GM21390 (cell line): Measurements from ENCODE around the gene HYI.
"Not testable (repeated sequence)": the region's sequence is repeated elsewhere in the genome, so short reads cannot be mapped to it uniquely, and the experiment has no call there.

Experiments used
- ATAC-seq: cut with Tn5 transposase; IDR thresholded peaks from one replicate; pipeline ENCODE4 v1.9.1; 2021; ENCODE audit not compliant: unreplicated experiment

HYI gene

GRCh38 chr1:43465505-43466067 is 11.9 kb upstream of the HYI start:
- ATAC-seq = no peak

DNA sequence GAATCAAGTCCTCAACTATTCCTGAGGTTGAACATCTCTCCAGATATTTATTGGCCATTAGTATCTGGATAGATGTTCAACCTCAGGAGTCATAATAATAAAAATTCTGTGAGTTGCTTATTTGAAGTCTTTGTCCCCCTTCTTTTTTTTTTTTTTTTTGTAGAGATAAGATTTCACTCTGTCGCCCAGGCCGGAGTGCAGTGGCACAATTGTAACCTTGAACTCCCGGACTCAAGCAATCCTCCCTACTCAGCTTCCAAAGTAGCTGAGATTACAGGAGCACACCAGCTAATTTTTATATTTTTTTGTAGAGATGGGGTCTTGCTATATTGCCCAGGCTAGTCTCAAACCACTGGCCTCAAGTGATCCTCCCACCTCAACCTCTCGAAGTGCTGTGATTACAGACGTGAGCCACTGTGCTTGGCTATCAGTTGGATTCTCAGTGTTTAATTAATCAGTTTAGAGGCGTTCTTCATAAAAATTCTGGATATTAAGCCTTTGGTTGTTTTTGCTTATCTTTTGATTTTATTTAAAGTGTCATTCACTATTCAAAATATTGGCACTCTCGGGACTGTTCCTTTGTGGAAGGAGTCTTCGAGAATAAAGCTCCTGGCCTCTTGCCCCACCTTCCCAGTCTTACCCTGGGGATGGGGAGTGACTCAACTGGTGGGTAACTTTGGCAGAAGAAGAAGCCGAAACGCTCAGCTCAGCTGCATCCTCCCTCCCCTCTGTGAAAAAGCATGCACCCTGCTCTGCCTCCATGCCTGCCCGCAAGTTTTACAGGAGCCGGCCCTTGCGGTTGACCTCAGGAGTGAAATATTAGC is 11.2 kb upstream of the HYI start:
- no peak for ATAC-seq

DNA sequence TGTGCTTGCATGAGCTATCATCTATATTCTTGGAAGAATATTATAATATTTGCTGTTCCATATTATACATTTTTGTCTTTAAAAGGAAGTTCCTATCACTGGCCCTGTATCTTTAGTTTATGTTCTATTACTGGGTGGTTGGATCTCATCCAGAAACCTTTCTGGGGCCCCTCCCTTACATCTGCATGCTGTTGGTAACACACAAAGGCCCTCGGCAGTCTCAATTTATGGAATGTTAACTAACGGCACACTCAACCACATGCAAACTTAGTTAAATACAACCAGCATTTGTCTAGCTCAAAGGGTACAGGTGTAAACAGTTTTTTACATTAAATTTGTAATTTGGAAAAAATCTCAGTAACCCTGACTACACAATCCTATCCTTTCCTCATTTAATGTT is 9.7 kb upstream of the HYI start:
- no peak for ATAC-seq

GRCh38 chr1:43460988-43461693 is 7.4 kb upstream of the HYI start:
- ATAC-seq = no peak

GRCh38 chr1:43458379-43458778 is 4.6 kb upstream of the HYI start:
- ATAC-seq = not testable (repeated sequence)

DNA sequence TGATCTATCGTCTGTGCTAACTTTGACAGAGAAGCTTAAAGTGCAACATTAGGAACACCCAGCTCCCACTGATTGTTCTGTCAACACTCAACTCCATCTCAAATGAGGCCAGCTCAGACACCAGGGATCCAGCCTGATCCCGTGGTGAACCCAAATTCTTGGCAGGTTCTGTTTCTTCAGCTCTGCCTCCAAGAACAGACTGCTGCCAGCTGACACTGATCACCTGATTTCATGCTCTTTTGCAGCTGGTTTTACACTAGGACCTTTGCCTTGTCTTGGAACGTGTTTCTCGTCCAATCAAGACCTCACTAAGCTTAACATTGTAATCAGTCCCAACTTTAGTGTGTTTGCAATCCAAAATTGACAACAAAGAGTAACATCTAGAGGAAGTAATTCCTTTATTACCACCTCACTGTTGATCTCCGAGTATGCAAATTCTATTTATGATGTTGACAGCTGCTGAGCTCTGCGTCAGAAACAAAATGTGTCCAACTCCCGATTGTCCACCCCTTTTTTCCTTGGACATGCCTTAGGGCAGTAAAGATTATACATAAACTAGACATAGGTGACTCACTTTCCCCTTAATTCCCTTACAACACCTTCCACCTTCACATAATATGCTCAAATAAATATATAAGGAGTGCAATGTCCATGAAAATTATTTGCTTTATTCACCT is 1.6 kb upstream of the HYI start:
- no peak for ATAC-seq

DNA sequence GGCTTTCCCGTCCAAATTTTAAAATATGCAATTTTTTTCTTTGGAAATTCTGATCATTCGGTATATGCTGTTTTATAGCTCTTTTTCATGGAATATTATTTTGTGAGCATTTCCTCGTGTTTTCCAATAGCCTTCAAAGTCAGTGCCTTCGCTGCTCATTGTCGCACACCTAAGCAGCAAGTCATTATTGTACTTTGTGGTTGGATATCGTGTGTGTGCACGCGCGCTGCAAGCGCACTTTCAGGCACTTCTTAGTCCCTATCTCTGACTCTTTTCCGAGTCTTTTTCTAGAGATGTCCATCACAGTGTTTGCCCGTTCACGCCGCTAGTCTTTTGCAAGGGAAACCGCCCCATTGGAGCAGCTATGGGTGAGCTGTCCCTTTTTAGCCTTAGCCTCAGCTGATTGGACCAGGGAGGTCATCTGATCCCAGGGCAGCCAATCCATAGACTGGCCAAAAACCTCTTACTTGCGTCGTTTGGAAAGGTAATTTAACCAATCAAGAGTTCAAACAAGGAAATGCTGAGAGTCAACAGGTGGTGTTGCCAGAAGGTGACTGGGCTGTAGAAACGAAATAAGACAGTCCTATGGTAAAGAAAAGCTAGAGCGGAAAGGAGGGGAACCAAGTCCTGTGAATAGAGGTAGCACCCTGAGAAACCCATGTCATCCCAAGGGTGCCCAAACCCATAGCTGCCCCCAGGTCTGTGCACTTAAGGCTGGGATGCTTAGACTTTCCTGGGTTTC is 710 bp upstream of the HYI start:
- peak; percentile 75 for ATAC-seq

DNA sequence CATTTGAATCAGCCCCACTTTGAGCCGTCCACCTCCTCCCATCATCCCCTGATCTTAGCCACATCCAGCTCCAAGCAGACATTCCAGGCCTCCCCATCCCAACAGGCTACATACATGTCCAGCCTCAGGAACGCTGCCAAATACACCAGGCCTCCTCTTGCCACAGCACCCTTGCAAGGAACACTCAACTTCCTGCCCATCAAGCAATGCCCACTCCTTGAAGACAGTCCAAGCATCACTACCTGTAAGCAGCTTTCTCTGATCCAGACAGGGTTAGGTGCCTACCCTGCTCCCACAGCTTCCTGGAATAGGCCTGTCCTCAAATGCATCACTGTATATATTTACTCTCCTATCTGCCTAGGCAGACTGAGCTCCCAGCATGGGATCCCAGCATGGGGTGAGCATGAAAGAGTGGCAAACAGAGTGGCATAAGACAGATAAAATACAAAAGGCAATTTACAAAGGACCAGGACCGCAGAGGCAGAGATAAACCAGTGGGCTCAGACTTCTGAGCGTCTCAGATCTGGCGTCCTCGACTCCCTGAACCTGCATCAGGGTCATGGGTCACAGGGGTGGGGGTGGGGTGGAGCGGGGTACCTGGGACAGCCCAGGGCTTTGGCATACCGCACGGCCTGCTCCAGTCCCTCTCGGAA is 816 bp downstream of the HYI start:
- ATAC-seq = no peak

DNA sequence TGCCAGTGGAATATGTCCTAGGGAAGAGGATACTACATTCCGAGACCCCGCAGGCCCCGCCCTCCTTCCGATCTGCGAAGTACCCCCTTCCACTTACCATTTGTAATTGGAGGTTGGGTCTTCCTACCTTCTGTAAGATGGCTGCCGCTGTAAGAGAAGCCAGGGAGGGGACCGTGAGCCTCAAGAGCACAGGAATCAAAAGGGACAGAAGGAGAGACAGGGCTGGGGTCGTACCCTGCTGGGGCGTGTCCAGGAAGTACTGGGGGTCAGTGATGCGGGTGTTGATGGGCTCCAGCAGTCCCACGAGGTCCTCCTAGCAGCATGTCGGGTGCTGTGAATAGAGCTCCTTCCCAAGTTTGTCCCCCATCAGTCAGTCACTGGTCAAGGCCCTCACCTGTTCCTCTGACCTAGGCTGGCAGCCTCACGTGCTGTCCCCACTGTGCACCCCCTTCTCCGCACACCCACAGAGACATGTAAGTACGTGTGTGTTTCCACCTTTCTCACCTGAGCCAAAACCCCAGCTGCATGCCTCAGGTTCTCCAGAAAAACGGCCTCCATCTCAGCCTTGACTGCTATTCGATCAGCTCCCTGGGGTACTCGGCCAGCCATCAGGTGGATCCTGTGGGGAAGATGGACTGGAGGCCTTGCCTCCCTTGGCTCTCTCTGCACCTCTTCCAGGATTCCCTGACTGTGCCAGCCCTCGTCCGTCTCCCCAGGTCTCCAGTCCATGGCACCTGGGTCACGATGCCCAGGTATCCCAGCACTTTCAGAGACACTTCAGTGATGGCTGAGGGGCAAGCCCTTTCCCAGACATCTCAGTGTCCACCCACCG is 1.8 kb downstream of the HYI start:
- ATAC-seq = no peak

- no peak for ATAC-seq
Observed at GRCh38 chr1:43451157-43451591, 2.6 kb downstream of the HYI start.

DNA sequence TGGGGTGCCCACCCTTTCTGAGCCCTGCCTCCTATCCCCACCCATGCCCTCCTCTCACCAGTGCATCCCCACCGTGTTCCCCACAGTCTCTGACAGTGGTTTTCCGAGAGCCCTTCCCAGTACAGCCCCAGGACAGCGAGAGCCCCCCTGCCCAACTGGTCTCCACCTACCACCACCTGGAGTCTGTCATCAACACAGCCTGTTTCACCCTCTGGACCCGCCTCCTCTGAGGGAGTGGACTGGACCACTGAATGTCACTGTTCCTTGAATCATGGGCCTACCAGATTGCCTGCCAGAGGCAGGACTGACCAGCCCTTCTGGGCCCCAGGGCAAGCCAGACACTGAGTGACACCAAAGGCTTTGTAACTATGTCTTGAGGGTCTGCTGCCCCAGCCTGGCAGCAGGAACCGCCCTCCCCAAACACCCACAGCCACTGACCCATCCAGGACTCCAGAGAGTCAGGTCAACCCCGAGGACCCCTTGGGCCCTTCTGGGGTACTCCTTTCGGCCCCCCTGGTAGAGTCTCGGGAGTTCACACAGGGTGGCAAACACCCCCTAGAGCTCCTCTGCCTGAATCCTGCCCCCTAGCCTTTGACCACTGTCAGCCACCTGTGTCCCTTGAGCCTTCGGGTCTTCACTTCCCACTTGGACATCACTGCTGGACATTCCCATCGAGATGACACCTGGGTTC is 3.3 kb downstream of the HYI start:
- ATAC-seq = no peak

DNA sequence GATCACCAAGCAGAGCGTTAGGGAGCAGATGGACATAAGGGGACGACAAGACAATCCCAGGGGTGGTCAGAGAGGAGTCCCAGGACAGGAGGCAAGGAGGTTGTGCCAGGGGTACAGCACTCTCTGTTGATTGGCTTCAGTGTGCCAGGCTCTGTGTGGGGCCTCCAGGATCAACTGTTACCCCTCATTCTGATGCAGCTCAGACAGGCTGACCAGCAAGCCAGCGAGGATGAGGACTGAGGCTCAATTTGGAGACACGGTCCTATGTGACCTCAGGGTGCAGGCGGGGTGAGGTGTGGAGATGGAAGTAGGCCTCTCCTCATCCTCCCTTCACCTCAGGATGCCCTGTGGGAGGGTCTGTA is 4.0 kb downstream of the HYI start:
- ATAC-seq = no peak

DNA sequence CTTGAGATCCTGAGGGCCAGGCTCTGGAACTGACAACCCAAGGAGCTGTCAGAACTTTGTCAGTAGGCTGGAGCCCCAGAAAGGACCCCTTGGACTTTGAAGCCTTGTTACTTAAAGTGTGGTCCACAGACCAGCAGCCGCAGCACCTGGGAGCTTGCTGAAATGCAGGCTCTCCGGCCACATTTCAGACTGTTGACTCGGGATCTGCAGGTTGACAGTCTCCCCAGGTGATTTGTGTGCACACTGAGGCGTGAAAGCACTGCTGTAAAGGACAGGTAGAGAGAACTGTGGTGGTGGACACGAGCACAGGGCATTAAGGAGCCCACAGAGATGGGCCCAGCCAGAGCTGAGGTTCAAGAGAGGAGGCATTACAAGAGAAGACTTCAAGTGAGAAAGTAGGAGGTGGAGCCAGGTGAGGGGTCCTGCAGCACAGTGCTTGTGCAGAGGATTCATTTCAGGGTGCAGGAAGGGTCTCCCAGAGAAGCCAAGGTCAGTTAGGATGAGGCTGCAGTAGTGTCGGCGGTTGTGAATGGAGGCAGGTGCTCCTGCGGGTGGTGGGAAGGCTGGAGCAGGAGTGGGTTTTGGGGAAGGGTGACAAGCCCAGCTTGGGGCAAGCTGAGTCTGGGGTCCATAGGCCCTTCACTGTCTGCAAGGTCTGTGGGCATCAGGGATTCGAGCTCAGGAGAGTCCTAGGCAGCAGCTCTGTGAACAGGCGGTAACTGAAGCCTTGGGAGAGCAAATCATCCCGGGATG is 4.6 kb downstream of the HYI start:
- no peak for ATAC-seq

- ATAC-seq = no peak
Observed at GRCh38 chr1:43447891-43448708, 5.6 kb downstream of the HYI start.

DNA sequence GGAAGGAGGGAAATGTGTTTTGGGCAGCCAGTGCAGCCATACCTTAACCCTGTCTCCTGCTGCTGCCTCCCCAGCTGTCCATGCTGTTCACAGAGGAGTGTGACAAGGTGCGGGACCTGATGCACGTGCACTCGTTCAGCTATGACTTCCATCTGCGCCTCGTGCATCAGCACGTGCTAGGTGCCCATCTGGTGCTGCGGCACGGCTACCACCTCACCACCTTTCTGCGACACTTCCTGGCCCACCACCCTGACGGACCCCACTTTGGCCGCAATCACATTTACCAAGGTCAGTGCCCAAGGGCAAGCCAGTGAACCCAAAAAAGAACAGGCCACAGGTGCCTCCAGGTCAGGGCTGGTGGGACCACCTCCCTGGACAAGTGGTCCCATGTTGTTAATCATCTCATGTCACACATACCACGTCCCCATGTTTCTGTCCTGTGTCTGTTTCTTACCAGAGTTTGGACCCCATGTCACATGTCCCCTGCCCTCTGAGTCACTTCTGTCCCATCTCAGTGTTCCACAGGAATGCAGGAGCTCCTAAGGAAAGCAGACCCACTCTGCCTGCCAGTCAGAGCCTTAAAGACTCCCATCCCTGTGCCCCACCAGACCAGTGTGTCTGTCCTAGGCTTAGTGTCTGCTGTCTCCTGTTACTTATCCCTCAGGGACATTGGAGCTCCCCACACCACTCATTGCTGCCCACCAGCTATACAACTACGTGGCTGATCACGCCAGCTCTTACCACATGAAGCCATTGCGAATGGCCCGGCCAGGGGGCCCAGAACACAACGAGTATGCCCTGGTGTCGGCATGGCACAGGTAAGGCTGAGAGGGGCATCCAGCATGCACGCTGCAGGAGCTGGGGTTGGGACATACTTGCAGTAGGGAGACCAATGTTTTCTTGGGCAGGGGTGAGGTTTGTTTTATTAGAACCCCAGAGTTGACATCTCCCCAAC is 6.6 kb downstream of the HYI start:
- no peak for ATAC-seq

DNA sequence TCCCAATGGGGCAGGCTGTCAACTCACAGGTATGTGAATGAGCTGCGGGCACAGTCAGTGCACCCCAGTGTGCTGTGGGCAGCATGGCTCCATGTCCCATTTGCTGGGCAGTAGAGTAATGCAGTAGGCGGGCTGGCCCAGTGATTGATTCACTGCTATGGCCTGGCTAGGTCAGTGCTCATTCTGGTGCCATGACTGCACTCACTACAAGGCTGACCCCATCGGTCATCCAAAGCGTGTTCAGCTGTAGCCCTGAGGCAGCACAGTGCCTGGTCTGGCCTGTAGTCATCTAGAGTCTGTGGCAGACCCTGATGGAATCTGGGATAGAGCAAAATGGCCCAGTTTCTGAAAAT is 7.4 kb downstream of the HYI start:
- no peak for ATAC-seq
